Measurements from ENCODE around the gene CELF5. TPM values are rescaled to one million over a fixed set of nuclear protein-coding genes. Genes with fewer than 3 reads are reported as not detected.

Gene CELF5
- total RNA-seq: not detected
- long read RNA-seq: 0 reads

DNA sequence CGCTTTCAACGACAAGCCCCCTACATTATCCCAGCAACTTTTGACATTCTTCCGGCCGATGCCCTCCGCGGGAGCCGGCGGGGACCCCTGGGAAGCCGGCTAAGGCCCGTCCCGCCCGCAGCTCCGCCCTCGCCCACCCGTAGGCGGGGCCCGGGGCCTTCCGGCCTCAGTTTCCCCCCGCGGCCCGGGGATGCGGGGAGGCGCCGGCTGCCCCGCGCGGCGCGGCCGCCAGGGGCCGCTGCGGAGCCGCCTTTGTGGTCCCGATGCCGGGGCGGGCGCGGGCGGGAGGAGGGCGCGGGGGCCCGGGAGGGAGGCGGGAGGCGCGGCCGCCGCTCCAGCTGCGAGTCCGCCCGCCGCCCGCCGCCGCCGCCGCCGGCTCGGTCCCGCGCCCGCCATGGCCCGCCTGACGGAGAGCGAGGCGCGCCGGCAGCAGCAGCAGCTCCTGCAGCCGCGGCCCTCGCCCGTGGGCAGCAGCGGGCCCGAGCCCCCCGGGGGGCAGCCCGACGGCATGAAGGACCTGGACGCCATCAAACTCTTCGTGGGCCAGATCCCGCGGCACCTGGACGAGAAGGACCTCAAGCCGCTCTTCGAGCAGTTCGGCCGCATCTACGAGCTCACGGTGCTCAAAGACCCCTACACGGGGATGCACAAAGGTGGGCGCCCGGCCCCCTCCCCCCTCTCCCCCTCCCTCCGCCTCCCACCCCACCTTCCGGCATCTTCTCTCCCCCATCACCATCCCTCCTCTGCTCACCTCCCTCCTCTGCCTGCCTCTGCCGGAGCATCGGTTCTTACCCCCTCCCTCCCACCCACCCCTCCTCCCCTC lies at the start of gene CELF5:
CELF5 (plus strand) TSS at position 316 of the 823 bp plus-strand sequence; CDS start at position 395, 79 bp downstream.
- Histone ChIP-seq H3K4me1 (peaks cover 3% of the 10 kb centered on the region), H3K27ac (no peak within 1 kb of the TSS), H3K27me3 (ENCODE audit: low read depth) (peaks cover 71% of the 10 kb centered on the region), H3K4me3 (no peak within 1 kb of the TSS), H3K9me3 (no peaks in the 10 kb centered on the region), H3K36me3 (no peaks in the 10 kb centered on the region)
- ATAC-seq (peak; percentile 61 to 74), DNase-seq (no peak)
- peak; percentile 41 for TF ChIP-seq CTCF (IDR thresholded peaks at IDR 0.05)
- intact Hi-C loops (cut with DNase I): no loop called here

DNA sequence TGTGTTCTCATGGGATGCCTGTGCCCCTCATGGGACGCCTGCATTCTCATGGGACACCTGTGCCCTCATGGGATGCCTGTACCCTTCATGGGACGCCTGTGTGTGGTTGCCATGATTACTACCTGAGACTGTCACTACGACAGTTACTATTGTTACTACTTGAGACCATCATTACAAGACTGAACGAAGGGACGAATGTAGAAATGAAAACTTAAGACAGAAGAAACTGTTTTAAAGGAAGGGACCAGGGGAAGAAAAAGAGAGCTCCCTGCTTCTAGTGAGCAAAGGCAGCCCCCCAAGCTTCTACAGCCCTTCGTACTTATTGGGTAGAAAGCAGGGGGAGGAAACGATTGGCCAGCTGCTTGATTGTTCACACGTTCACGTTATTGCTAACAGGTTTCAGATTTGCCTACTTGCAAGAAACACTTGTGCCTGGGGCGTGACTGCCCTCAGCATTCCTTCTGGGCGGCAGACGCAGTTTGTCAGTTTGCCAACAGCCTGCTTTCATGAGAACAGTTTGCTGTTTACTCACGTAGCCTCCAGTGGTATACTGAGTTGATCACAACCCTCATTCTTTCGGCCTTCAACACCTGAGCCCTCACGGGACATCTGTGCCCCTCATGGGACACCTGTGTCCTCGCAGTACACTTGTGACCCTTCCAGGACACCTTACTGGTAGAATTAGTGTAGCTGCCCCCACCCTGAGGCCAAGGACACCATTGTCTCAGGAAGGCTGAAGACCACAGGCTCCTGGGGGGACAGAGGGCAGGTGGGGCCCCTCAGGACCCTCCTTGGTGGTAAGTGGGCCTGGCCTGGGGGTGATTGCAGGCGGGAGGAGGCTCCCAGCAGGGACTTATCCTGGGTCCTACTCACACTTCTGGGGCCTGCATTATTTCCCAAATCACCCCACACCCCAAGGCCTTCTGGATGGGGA lies 48.4 kb upstream of the CELF5 start:
- no peaks in the 10 kb centered on the region for H3K27me3 ChIP-seq (ENCODE audit: low read depth)
- H3K27ac ChIP-seq: peak overlapping the region; percentile 89
- intact Hi-C loops (cut with DNase I): no loop called here
- no peak for TF ChIP-seq CTCF (IDR thresholded peaks at IDR 0.05)
- no peaks in the 10 kb centered on the region for H3K36me3 ChIP-seq
- no peaks in the 10 kb centered on the region for H3K9me3 ChIP-seq
- peak; percentile 77 to 78 for ATAC-seq
- peak overlapping the region; percentile 36 for H3K4me3 ChIP-seq
- H3K4me1 ChIP-seq: peaks cover 18% of the 10 kb centered on the region
- peak; percentile 93 for DNase-seq

GRCh38 chr19:3176715-3177501 lies 47.6 kb upstream of the CELF5 start:
- Histone ChIP-seq H3K27ac (peak overlapping the region; percentile 89), H3K4me3 (peak overlapping the region; percentile 36), H3K9me3 (no peaks in the 10 kb centered on the region), H3K4me1 (peaks cover 24% of the 10 kb centered on the region), H3K27me3 (ENCODE audit: low read depth) (no peaks in the 10 kb centered on the region), H3K36me3 (no peaks in the 10 kb centered on the region)
- intact Hi-C loops (cut with DNase I): no loop called here
- DNase-seq: peak; percentile 85
- ATAC-seq: peak; percentile 88 to 92
- no peak for TF ChIP-seq CTCF (IDR thresholded peaks at IDR 0.05)

DNA sequence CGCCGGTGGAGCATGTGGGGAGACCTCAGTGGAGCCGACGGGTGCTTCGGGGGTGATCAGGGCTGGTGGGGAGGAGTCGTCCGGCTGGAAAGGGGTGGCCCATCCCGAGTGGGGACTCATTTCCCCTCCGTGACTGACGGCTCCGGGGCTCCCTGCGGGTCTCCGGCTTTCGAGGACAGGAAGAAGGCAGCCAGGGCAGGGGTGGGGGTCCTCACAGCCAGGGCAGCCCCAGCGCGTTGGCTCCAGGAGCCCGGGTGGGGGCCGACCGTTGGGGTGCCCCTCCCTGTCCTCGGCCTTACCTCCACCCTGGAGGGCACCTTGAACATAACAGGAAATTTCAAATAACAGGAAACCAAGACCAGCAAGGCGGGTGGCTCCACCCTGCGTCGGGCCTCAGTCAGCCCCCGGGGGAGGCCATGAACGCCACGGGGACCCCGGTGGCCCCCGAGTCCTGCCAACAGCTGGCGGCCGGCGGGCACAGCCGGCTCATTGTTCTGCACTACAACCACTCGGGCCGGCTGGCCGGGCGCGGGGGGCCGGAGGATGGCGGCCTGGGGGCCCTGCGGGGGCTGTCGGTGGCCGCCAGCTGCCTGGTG lies 46.0 kb upstream of the CELF5 start, which contains the start of gene S1PR4:
S1PR4 (plus strand) TSS at position 393 of the 596 bp plus-strand sequence; CDS start at position 417, 24 bp downstream.
- DNase-seq (peak; percentile 73), ATAC-seq (peak; percentile 16 to 28)
- TF ChIP-seq CTCF (IDR thresholded peaks at IDR 0.05): peak; percentile 17
- H3K4me3 ChIP-seq: peak within 1 kb of the TSS; percentile 55
- peak within 1 kb of the TSS; percentile 92 for H3K27ac ChIP-seq
- no peaks in the 10 kb centered on the region for H3K36me3 ChIP-seq
- no peaks in the 10 kb centered on the region for H3K9me3 ChIP-seq
- H3K27me3 ChIP-seq (ENCODE audit: low read depth): no peaks in the 10 kb centered on the region
- intact Hi-C loops (cut with DNase I): no loop called here
- peaks cover 24% of the 10 kb centered on the region for H3K4me1 ChIP-seq
